Measurements from ENCODE around the gene CERS5. TPM values are rescaled to one million over a fixed set of nuclear protein-coding genes. Genes with fewer than 3 reads are reported as not detected.

CERS5 gene
- total and polyA plus RNA-seq, 8 donors, result 12.9 to 84.3 (median 19.3) TPM

GRCh38 chr12:50082644-50083043, 84.5 kb downstream of the CERS5 start:
- no peak for TF ChIP-seq CTCF (IDR thresholded peaks at IDR 0.05)
- intact Hi-C loops (cut with DNase I), result no loop called here
- H3K36me3 ChIP-seq, result peaks cover 0 to 3% (median 0%) of the 10 kb centered on the region in 3 donors
- no peak overlapping the region for H3K27ac ChIP-seq
- H3K4me3 ChIP-seq, result no peak overlapping the region
- ATAC-seq (no peak), FAIRE-seq (no peak), DNase-seq (no peak)
- H3K9me3 ChIP-seq, result no peaks in the 10 kb centered on the region
- H3K4me1 ChIP-seq, result peaks cover 0 to 3% (median 0%) of the 10 kb centered on the region in 3 donors
- 60 to 64% methylated on average over 7 of the region's 7 CpGs for WGBS, 2 donors
- H3K27me3 ChIP-seq, result no peaks in the 10 kb centered on the region

GRCh38 chr12:50081096-50081808, 85.9 kb downstream of the CERS5 start:
- WGBS, 2 donors, result 43 to 45% methylated on average over 40 to 46 of the region's 46 CpGs
- TF ChIP-seq CTCF (IDR thresholded peaks at IDR 0.05), result no peak
- no peak for FAIRE-seq
- Histone ChIP-seq H3K9me3 (no peaks in the 10 kb centered on the region), H3K4me3 (no peak overlapping the region), H3K4me1 (peaks cover 0 to 3% (median 0%) of the 10 kb centered on the region in 3 donors), H3K36me3 (no peaks in the 10 kb centered on the region), H3K27me3 (no peaks in the 10 kb centered on the region), H3K27ac (no peak overlapping the region)
- DNase-seq, result no peak
- intact Hi-C loops (cut with DNase I), result no loop called here
- no peak for ATAC-seq

DNA sequence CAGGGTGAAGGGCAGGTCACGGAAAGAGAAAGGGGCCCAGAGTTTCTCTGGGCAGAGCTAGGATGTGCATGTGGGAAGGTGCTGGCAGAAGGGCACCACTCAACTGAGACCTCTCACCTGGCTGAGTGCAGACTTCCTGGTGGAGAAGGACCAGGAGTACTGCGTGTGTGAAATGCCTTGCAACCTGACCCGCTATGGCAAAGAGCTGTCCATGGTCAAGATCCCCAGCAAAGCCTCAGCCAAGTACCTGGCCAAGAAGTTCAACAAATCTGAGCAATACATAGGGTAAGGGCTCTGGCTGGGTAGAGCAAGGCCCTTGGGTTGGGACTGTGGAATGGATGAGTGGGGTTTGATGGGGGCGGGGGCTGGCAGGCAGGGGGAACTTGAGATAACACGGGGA, 87.4 kb downstream of the CERS5 start:
- no peak for FAIRE-seq
- Histone ChIP-seq H3K27me3 (no peaks in the 10 kb centered on the region), H3K4me1 (peaks cover 0 to 3% (median 0%) of the 10 kb centered on the region in 3 donors), H3K4me3 (no peak overlapping the region), H3K9me3 (no peaks in the 10 kb centered on the region), H3K36me3 (no peaks in the 10 kb centered on the region), H3K27ac (no peak overlapping the region)
- DNase-seq, result no peak
- intact Hi-C loops (cut with DNase I), result loop anchor here in 2 of 3 donors (5.0 to 10.0 kb wide), 4 partner anchors 93 to 235 kb away; no protein-coding TSS in a partner anchor
- WGBS, 2 donors, result 67 to 73% methylated on average over 5 of the region's 5 CpGs
- no peak for ATAC-seq
- TF ChIP-seq CTCF (IDR thresholded peaks at IDR 0.05), result no peak

Other genes starting within 250 kb of the CERS5 start
- gene AQP2, start 216.6 kb downstream of the CERS5 start, total RNA-seq, result under 1 TPM in 2 of 6 donors, not detected in 4; 0.06 to 0.12 TPM
- under 1 TPM in 1 of 2 donors, not detected in 1; 0.31 TPM for gene AQP2, start 216.6 kb downstream of the CERS5 start, polyA plus RNA-seq
- 1 to 10 TPM in 2 of 6 donors, under 1 TPM in 4; 0.41 to 2.6 (median 0.91) TPM for gene AQP5, start 205.5 kb downstream of the CERS5 start, total RNA-seq
- gene AQP5, start 205.5 kb downstream of the CERS5 start, polyA plus RNA-seq, result 1 to 10 TPM; 2.5 to 2.8 TPM
- gene AQP6, start 194.4 kb downstream of the CERS5 start, total RNA-seq, result under 1 TPM in 2 of 6 donors, not detected in 4; 0.06 to 0.09 TPM
- gene AQP6, start 194.4 kb downstream of the CERS5 start, polyA plus RNA-seq, result under 1 TPM; 0.19 to 0.31 TPM
- gene RACGAP1, start 141.9 kb downstream of the CERS5 start, total RNA-seq, result 1 to 10 TPM; 1.1 to 6.3 (median 2.8) TPM
- gene RACGAP1, start 141.9 kb downstream of the CERS5 start, polyA plus RNA-seq, result 1 to 10 TPM in 1 of 2 donors, under 1 TPM in 1; 0.72 to 1.9 TPM
- gene ASIC1, start 109.8 kb downstream of the CERS5 start, total RNA-seq, result 1 to 10 TPM in 1 of 6 donors, under 1 TPM in 5; 0.14 to 1.0 (median 0.55) TPM
- gene ASIC1, start 109.8 kb downstream of the CERS5 start, polyA plus RNA-seq, result 1 to 10 TPM in 1 of 2 donors, under 1 TPM in 1; 0.38 to 1.0 TPM
- gene SMARCD1, start 82.0 kb downstream of the CERS5 start, total RNA-seq, result 10 to 100 TPM; 13.7 to 22.8 (median 15.4) TPM
- 10 to 100 TPM; 12.5 to 22.6 TPM for gene SMARCD1, start 82.0 kb downstream of the CERS5 start, polyA plus RNA-seq
- 10 to 100 TPM in 1 of 6 donors, 1 to 10 TPM in 1, under 1 TPM in 4; 0.75 to 14.2 (median 0.90) TPM for gene GPD1, start 63.4 kb downstream of the CERS5 start, total RNA-seq
- 10 to 100 TPM in 1 of 2 donors, 1 to 10 TPM in 1; 8.4 to 11.3 TPM for gene GPD1, start 63.4 kb downstream of the CERS5 start, polyA plus RNA-seq
- gene COX14, start 55.1 kb downstream of the CERS5 start, total RNA-seq, result 10 to 100 TPM; 16.8 to 29.3 (median 20.9) TPM
- 10 to 100 TPM; 36.5 to 62.0 TPM for gene COX14, start 55.1 kb downstream of the CERS5 start, polyA plus RNA-seq
- 10 to 100 TPM; 17.6 to 50.3 (median 27.2) TPM for gene LIMA1, start 116.2 kb upstream of the CERS5 start, total RNA-seq
- 10 to 100 TPM; 19.8 to 24.1 TPM for gene LIMA1, start 116.2 kb upstream of the CERS5 start, polyA plus RNA-seq
- not detected for gene FAM186A, start 229.2 kb upstream of the CERS5 start, total RNA-seq
- under 1 TPM in 1 of 2 donors, not detected in 1; 0.04 TPM for gene FAM186A, start 229.2 kb upstream of the CERS5 start, polyA plus RNA-seq
- 10 to 100 TPM; 20.6 to 38.5 (median 35.5) TPM for gene LARP4, start 233.5 kb upstream of the CERS5 start, total RNA-seq
- 1 to 10 TPM; 6.2 to 8.4 TPM for gene LARP4, start 233.5 kb upstream of the CERS5 start, polyA plus RNA-seq

All from pancreas (tissue), 10 donors.